ENCODE results near the gene ZBTB8A.

GRCh38 chr1:32592943-32593342, 53.7 kb downstream of the ZBTB8A start:
- no peak for TF ChIP-seq CTCF (IDR thresholded peaks at IDR 0.05; ENCODE audit: low read depth, low read length, missing input control)
- TF ChIP-seq REST (IDR thresholded peaks at IDR 0.05), result no peak
- TF ChIP-seq RAD21 (IDR thresholded peaks at IDR 0.05), result no peak
- no peak for TF ChIP-seq ATF3 (IDR thresholded peaks at IDR 0.05)
- TF ChIP-seq MAX (IDR thresholded peaks at IDR 0.05), result no peak
- TF ChIP-seq EGR1 (IDR thresholded peaks at IDR 0.05; ENCODE audit: low read depth in 2 of 2), result no peak
- no peak for TF ChIP-seq NR2F2 (IDR thresholded peaks at IDR 0.05)
- TF ChIP-seq YY1 (IDR thresholded peaks at IDR 0.05), result no peak
- TF ChIP-seq TAF1 (conservative IDR thresholded peaks at IDR 0.05), result no peak
- TF ChIP-seq GABPA (IDR thresholded peaks at IDR 0.05 in 1 of 2, conservative IDR thresholded peaks at IDR 0.05 in 1 of 2), result no peak
- no peak for TF ChIP-seq HNF4A (conservative IDR thresholded peaks at IDR 0.05)
